ENCODE results near the gene SPTAN1.
"Not testable (repeated sequence)": the region's sequence is repeated elsewhere in the genome, so short reads cannot be mapped to it uniquely, and the experiment has no call there.

Gene SPTAN1

GRCh38 chr9:128552153-128552743 lies at the start of gene SPTAN1:
TSS of gene SPTAN1 (plus strand) at chr9:128552587. CDS start at chr9:128566741, 14,154 bp downstream.
- DNase-seq, result peak; percentile 96

- not testable (repeated sequence) for DNase-seq
These were observed 49.0 kb upstream of the SPTAN1 start for GRCh38 chr9:128503415-128503825.

DNA sequence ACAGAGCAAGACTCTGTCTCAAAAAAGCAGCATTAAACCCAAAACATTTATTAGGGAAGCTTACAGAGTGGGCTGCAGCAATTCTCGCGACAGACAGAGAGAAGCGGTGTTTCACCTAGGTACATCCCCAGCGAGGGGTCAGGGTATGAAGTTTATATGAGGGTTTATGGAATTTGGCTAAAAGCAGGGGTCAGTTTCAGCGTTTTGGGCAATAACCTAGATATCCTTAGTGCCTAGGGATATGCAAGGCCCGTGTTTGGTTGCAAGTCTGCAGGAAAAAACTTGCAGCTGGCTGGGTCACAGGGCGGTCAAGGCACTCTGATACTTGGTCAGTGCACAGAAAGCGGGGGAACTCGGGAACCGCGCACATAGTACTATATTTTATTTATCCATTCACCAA lies 48.5 kb upstream of the SPTAN1 start:
- no peak for DNase-seq

DNA sequence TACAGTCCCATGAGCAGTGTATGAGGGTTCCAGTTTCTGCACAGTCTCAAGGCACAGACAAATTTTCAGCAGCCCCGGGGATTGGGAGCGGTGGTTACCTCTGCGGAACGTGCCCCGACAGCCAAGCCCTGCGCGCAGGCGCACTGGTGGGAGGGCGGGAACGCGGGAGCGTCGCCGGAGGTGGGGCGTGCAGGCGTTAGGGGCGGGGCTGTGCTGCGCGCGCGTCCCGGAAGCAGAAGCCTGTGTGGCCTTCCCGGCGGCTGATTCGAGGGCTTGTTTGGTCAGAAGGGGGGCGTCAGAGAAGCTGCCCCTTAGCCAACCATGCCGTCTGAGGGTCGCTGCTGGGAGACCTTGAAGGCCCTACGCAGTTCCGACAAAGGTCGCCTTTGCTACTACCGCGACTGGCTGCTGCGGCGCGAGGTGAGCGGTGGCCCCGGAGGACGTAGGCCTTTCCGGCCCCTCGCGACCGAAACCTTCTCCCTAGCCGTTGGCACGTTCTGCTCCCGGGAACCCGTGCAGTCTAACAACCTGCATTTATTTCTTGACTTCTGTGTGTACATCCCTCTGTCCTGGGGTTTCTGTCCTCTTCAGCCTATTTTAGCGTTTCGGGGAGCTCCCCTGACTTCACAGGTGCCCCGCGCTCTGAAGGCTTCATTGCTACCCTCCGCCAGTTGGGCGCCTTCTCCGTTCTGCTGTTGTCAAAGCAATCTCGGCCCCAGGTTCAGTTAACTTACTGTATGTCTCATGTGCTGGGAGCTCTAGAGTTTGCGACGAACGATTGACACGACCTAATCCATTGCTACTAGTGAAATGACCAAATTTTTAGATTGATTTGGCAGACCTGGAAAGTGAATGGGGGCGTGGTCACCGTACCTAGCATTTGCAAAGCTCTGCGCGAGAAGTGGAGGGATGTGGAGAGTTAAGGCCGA lies 47.6 kb upstream of the SPTAN1 start, which contains the start of gene GLE1:
Gene GLE1, plus strand, starts transcription at position 235 of the 929 bp plus-strand sequence. Its CDS starts 87 bp downstream, at position 322.
- peak; percentile 94 to 96 for DNase-seq

DNA sequence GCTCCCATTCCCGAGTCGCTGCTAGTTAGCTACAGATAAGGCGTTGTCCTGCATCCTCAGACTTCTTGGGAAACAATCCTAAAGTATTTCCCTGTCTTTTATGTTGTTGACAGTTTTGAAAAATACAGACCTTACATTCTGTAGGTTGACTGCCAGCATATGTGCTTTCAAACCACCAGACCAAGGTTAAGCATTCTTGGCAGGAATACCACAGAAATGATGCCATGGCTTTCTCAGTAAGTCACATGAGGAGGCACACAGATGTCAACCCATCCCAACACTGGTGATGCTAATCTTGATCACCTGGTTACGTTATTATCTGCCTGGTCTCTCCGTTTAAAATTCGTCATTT lies 47.0 kb upstream of the SPTAN1 start:
- no peak for DNase-seq

DNA sequence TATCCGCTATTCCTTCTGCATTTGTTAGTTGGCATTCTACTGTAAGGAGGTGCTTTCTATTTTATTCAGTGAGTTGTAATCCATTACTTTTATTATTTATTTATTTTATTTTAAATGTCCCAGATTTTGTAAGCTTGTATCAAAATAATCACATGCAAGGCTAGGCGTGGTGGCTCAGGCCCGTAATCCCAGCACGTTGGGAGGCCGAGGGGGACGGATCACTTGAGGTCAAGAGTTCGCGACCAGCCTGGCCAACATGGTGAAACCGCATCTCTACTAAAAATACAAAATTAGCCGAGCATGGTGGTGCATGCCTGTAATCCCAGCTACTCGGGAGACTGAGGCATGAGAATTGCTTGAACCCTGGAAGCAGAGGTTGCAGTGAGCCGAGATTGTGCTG lies 46.5 kb upstream of the SPTAN1 start:
- DNase-seq, result not testable (repeated sequence)

DNA sequence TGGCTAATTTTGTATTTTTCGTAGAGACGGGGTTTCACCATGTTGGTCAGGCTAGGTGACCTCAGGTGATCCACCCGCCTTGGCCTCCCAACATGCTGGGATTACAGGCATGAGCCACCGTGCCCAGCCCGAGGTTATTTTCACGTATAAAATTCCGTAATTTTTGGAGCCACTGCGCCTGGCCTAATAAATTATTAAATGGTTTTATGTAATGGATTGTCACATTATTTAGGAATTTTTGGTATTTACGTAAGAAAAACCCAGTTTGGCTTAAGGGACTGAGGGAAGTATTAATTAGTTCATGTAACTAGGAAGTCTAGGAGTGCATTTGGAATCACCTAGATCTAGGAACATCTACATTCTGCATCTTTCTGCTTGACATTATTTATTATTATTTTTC lies 39.6 kb upstream of the SPTAN1 start:
- no peak for DNase-seq

DNA sequence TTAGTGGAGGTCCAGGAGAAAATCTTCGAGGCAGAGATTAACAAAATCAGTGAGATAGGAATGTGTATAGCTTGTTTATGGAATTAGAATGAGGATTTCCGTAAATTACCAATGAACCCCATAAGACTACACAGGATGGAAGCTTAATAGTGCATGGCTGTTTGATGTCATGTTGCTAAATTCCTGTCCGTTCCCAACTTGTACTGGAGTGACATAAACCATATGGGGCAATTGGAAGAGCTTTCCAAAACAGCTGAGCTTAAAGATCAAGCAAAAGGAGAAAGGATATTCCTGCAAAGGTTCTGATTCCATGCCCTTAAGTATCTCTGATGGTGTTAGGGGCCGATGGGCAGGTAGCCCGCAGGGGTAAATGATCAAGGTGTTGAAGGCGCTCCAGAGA lies 30.4 kb upstream of the SPTAN1 start:
- no peak for DNase-seq

DNA sequence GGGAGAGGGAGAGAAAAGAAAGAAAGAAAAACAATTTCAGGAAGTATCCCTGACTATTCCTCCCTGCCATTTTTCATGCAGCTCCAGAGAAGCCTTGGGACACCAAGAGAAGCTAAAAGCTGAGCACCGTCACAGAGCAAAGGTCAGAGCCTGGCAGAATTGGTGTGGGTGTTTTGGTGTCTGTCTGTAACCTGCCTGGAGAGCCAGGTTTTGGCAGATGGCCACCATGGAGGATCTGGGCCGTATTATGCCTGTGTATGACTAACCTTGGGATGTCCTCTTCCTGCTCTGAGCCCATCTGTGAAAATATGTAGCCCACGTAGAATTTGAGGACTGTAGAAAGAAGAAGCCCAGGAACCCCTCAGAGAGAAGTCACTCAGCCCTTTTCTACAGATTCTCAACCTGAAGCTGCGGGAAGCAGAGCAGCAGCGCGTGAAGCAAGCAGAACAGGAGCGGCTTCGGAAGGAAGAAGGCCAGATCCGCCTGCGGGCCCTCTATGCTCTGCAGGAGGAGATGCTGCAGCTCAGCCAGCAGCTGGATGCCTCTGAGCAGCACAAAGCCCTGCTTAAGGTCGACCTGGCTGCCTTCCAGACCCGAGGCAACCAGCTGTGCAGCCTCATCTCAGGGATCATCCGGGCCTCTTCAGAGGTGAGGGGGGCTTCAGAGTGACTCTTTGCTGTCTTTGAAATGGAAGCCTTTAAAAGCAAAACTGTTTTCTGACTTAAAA lies 29.0 kb upstream of the SPTAN1 start:
- no peak for DNase-seq

- DNase-seq, result no peak
These were observed 25.7 kb upstream of the SPTAN1 start for GRCh38 chr9:128526720-128527119.

GRCh38 chr9:128528445-128529160 lies 23.8 kb upstream of the SPTAN1 start:
- DNase-seq, result no peak

GRCh38 chr9:128529191-128529590 lies 23.2 kb upstream of the SPTAN1 start:
- no peak for DNase-seq

- no peak for DNase-seq
These were observed 19.8 kb upstream of the SPTAN1 start for GRCh38 chr9:128532581-128532980.

- no peak for DNase-seq
These were observed 11.6 kb upstream of the SPTAN1 start for GRCh38 chr9:128540634-128541360.

- DNase-seq, result no peak
These were observed 5.9 kb upstream of the SPTAN1 start for GRCh38 chr9:128546504-128546903.

DNA sequence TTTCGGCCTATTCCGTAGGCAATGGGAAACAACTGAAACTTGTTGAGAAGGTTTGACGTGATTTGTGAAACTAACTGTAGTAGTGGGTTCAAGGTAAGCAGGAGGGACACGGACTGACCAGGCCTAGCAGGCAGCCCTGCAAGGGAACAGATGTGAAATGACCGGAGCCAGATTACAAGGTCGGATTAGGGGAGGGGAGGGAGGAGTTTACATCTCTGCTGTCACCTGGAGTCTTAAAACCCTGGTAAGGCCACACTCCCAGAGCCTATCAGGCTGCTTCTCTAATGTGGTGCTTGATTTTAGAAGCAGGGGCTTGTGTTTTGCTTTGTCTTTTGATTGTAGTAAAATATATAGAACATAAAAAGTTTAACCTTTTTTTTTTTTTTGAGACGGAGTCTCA lies 3.5 kb upstream of the SPTAN1 start:
- DNase-seq, result no peak

DNA sequence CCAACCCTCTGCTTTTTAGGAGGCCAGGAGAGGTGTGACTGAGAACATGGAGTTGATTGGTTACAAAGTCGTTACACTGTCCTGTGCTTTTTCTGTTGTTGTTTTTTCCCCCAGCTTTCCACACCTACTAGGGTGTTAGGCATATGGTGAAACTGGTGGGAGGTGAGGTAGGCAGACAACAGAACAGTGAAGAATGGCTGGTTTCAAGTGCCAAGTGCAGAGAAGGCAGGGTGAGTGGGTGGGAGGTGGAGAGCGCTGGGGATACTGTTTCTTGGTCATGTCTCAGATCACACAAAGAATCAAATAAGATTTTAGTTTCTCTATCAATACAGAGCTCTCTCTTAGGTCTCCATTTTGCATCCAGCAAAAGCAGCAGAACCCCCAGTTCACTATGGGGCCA lies 2.2 kb upstream of the SPTAN1 start:
- no peak for DNase-seq

- DNase-seq, result no peak
These were observed 1.4 kb upstream of the SPTAN1 start for GRCh38 chr9:128550770-128551656.

GRCh38 chr9:128551657-128552152 lies 682 bp upstream of the SPTAN1 start:
- no peak for DNase-seq

DNA sequence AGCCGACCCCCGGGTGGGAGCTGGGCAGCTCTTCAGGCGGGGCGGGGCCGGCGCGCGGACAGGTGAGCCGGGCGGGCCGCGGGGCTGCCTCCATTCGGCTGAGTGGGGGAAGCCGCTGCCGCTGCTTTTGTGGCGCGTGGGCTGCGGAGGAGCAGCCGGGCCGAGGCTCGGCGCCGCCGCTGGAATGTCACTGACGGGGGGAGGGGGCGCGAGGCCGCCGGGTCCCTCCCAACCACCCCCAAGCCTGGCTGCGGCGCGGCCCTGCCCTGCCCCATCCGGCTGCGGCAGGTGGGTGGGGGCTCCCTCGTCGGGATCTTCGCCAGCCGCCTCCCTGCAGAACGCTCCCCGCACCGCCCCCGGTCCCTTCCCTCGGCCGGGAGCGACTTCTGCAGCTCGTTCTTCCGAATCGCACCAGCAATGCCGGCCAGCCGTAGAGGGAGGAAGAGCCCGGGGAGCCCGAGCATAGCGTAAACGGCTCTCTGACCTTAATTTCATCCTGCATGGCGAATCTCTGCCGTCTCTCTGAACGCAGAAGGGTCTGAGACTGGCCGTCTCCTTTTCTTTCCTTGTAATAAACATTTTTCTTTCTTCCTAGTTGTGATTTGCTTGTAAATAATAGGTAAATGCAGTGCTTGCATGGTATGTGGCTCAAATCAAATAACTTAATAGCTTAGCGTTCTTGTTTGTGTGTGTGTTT lies 505 bp downstream of the SPTAN1 start:
- DNase-seq, result peak; percentile 35 to 55

Measured in CD4-positive, alpha-beta T cell treated with Interleukin-1 beta for 1 hour (primary cell).